ENCODE measurements around the gene MMAB.

Gene MMAB

GRCh38 chr12:109533487-109533740, 39.9 kb downstream of the MMAB start:
- Mint-ChIP-seq H3K9me3 (no peaks in the 10 kb centered on the region), H3K36me3 (peaks cover 51% of the 10 kb centered on the region), H3K27ac (no peak overlapping the region), H3K4me3 (no peak overlapping the region), H3K4me1 (no peaks in the 10 kb centered on the region), H3K27me3 (no peaks in the 10 kb centered on the region)
- ATAC-seq: no peak

DNA sequence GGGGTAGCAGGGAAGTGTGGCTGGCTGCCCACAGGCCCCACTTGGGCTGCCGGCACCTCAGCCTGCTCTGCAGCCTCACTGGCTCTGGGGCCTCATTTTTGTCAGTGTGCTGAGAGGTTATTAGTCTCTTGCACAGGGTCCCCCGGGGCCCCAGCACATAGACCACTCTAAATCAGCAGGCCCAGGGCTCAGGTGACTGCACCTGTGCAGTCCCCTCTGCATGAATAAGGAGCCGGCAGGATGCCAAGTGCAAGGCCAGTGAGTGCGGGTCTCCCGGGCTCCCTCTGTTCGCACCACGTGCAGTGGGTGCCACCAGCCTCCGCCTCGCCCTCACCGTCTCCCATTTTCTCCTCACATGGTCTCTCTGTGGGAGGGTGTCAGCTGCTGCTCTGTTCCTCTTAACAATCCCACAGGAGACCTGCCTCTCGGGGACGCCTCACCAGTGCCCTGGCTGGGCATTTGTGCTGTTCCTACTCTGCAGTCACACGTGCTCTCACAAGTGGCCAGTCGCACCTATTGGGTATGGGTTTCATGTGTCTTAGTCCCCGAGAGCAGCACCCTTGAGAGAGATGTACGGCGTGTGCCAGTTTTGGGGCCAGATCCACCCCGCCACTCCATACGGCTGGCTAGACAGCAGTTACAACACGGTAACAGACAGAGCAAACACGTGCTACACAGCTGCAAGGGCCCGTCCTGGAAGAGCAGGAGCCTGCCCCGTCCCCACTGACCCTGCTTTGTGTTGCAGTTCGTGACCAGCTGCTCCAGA, 40.4 kb downstream of the MMAB start:
- Mint-ChIP-seq H3K36me3 (peaks cover 52% of the 10 kb centered on the region), H3K27me3 (no peaks in the 10 kb centered on the region), H3K4me1 (no peaks in the 10 kb centered on the region), H3K9me3 (no peaks in the 10 kb centered on the region), H3K27ac (no peak overlapping the region), H3K4me3 (no peak overlapping the region)
- no peak for ATAC-seq

GRCh38 chr12:109531411-109531810, 41.9 kb downstream of the MMAB start:
- ATAC-seq: no peak
- Mint-ChIP-seq H3K9me3 (no peaks in the 10 kb centered on the region), H3K27me3 (no peaks in the 10 kb centered on the region), H3K4me3 (no peak overlapping the region), H3K36me3 (peaks cover 55% of the 10 kb centered on the region), H3K4me1 (no peaks in the 10 kb centered on the region), H3K27ac (no peak overlapping the region)

GRCh38 chr12:109529691-109530640, 43.3 kb downstream of the MMAB start:
- H3K4me3 Mint-ChIP-seq: no peak overlapping the region
- H3K9me3 Mint-ChIP-seq: no peaks in the 10 kb centered on the region
- H3K4me1 Mint-ChIP-seq: no peaks in the 10 kb centered on the region
- ATAC-seq: no peak
- no peak overlapping the region for H3K27ac Mint-ChIP-seq
- H3K27me3 Mint-ChIP-seq: no peaks in the 10 kb centered on the region
- H3K36me3 Mint-ChIP-seq: peaks cover 61% of the 10 kb centered on the region

DNA sequence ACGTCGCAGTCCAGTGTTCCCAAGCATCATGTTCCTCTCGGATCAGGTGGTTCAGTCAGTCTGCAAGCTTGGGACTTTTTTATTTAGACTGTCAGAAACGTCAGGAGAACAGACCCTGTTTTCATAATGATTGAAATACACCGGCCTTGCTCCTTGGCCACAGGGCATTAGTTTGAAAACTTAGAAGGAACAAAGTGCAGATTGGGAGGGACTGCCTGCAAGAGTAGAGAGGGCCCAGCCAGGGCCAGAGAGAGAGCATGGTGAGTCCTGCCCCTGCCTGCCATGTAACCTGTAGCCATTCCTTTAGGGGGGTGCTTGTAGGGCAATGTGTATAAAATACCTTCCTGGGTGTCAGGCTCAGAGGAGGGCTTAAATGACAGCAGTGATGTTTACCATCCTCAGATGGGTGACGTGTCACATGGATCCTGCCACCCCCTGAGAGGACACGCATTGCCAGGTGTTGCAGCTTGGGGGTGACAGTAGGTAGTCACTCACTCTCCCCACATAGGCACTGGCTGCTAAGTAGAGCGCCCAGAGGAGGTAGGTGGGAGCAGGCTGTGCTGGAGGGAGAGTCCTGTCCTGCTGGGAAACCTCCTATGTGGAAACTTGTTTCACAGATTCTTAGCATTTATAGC, 45.7 kb downstream of the MMAB start:
- no peak overlapping the region for H3K4me3 Mint-ChIP-seq
- H3K4me1 Mint-ChIP-seq: no peaks in the 10 kb centered on the region
- H3K9me3 Mint-ChIP-seq: no peaks in the 10 kb centered on the region
- H3K36me3 Mint-ChIP-seq: peaks cover 66% of the 10 kb centered on the region
- no peak overlapping the region for H3K27ac Mint-ChIP-seq
- ATAC-seq: no peak
- no peaks in the 10 kb centered on the region for H3K27me3 Mint-ChIP-seq

GRCh38 chr12:109525279-109525585, 48.1 kb downstream of the MMAB start:
- peaks cover 78% of the 10 kb centered on the region for H3K36me3 Mint-ChIP-seq

GRCh38 chr12:109524466-109525278, 48.6 kb downstream of the MMAB start:
- Mint-ChIP-seq H3K27ac (no peak overlapping the region), H3K9me3 (no peaks in the 10 kb centered on the region), H3K36me3 (peaks cover 78% of the 10 kb centered on the region), H3K27me3 (no peaks in the 10 kb centered on the region), H3K4me3 (no peak overlapping the region), H3K4me1 (no peaks in the 10 kb centered on the region)
- ATAC-seq: no peak

More at GRCh38 chr12:109525279-109525585, 48.1 kb downstream of the MMAB start:
- no peak for ATAC-seq
- Mint-ChIP-seq H3K27ac (no peak overlapping the region), H3K4me1 (no peaks in the 10 kb centered on the region), H3K4me3 (no peak overlapping the region), H3K27me3 (no peaks in the 10 kb centered on the region), H3K9me3 (no peaks in the 10 kb centered on the region)

- no peak overlapping the region for H3K27ac Mint-ChIP-seq
- no peak for ATAC-seq
- no peaks in the 10 kb centered on the region for H3K27me3 Mint-ChIP-seq
- no peaks in the 10 kb centered on the region for H3K9me3 Mint-ChIP-seq
- no peaks in the 10 kb centered on the region for H3K4me1 Mint-ChIP-seq
- H3K36me3 Mint-ChIP-seq: peaks cover 79% of the 10 kb centered on the region
- no peak overlapping the region for H3K4me3 Mint-ChIP-seq
These were observed 49.8 kb downstream of the MMAB start for GRCh38 chr12:109523504-109523903.

DNA sequence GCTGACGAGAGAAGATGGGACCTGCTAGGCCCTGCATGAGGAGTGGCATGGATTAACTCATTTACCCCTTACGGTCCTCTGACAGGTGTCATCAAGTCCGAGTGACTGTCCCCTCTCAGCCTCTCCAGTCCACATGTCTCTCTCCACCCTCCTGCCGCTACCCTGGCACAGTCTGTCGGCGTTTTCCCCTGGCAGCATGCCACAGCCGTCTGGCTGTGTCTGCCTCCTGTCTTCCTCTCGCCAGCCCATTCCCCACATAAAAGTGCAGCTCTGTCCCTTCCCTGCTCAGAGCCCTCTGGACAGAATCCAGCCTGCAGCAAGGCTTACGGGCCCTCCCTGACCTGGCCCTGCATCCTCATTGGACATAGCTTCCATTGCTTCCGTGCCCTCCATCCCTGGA, 50.2 kb downstream of the MMAB start:
- ATAC-seq: no peak

DNA sequence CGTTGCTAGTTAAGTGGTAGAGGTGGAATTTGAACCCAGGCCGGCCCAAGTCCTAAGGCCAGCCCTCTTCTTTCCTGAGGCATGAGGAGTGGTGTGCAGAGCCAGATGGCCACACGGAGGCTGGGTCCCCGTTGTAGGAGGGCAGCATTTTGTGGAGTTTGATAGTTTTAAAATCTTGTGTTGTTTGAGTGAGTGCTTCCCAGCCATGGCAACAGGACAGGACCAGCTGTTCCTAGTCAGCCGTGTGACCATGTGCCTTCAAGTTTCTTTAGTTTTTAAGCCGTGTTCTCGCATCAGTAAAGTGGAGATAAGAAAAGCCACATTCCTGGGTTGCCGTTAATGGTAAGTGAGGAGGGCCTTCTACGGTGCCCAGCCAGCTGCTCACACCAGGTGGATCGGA, 51.5 kb downstream of the MMAB start:
- no peak for ATAC-seq
- H3K36me3 Mint-ChIP-seq: peaks cover 84% of the 10 kb centered on the region

More for the DNA sequence above, 50.2 kb downstream of the MMAB start:
- no peak overlapping the region for H3K27ac Mint-ChIP-seq
- no peaks in the 10 kb centered on the region for H3K27me3 Mint-ChIP-seq
- no peak overlapping the region for H3K4me3 Mint-ChIP-seq
- no peaks in the 10 kb centered on the region for H3K9me3 Mint-ChIP-seq
- H3K36me3 Mint-ChIP-seq: peaks cover 81% of the 10 kb centered on the region
- H3K4me1 Mint-ChIP-seq: no peaks in the 10 kb centered on the region

DNA sequence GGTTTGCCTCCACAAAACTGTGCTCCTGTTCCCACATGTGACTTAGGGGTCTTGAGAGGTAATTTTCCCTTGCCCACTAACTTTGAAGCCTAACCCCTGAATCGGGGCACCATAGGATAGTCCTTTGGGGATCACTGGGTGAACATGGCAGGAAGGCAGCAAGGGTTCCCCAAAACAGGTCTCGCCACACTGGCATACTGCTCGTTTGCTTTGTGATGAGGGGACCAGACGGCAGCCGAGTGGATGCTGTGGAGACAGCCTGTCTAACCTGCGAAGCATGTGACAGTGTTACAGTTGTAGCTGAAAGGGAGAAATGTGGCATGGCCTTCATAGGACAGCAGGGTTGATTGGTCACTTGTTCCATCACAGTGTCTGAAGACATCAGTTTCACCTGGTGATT, 53.5 kb downstream of the MMAB start:
- Mint-ChIP-seq H3K27me3 (no peaks in the 10 kb centered on the region), H3K4me1 (no peaks in the 10 kb centered on the region), H3K4me3 (no peak overlapping the region), H3K9me3 (no peaks in the 10 kb centered on the region), H3K27ac (no peak overlapping the region), H3K36me3 (peaks cover 77% of the 10 kb centered on the region)
- no peak for ATAC-seq

More for the DNA sequence above, 51.5 kb downstream of the MMAB start:
- Mint-ChIP-seq H3K9me3 (no peaks in the 10 kb centered on the region), H3K4me1 (no peaks in the 10 kb centered on the region), H3K4me3 (no peak overlapping the region), H3K27ac (no peak overlapping the region), H3K27me3 (no peaks in the 10 kb centered on the region)

- H3K36me3 Mint-ChIP-seq: peaks cover 77% of the 10 kb centered on the region
- no peak overlapping the region for H3K27ac Mint-ChIP-seq
- H3K4me1 Mint-ChIP-seq: no peaks in the 10 kb centered on the region
- no peak overlapping the region for H3K4me3 Mint-ChIP-seq
- peak; percentile 56 for ATAC-seq
- no peaks in the 10 kb centered on the region for H3K9me3 Mint-ChIP-seq
- H3K27me3 Mint-ChIP-seq: no peaks in the 10 kb centered on the region
These were observed 54.3 kb downstream of the MMAB start for GRCh38 chr12:109518820-109519665.

DNA sequence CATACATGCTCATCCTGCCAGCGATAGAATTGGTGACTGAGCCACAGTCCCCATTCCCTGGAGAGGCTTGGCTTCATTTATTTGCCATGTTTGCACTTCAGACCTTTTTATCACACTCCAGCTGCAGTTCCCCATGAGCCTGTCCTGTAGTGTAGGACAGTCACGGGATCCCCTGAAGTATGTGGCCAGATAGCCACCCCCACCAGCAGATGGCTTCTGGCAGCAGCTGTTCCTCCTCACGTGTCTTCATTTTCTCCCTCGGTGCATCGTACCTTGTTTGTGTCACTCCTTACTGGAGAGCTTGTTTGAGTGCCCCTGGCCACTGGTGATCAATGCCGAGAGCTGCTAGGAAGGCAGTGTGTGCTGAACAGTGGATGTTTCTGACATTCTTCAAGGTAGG, 55.7 kb downstream of the MMAB start:
- no peak overlapping the region for H3K27ac Mint-ChIP-seq
- H3K4me3 Mint-ChIP-seq: no peak overlapping the region
- no peaks in the 10 kb centered on the region for H3K4me1 Mint-ChIP-seq
- no peaks in the 10 kb centered on the region for H3K27me3 Mint-ChIP-seq
- ATAC-seq: no peak
- peaks cover 77% of the 10 kb centered on the region for H3K36me3 Mint-ChIP-seq
- H3K9me3 Mint-ChIP-seq: no peaks in the 10 kb centered on the region

GRCh38 chr12:109513977-109514376, 59.3 kb downstream of the MMAB start:
- Mint-ChIP-seq H3K27ac (no peak overlapping the region), H3K4me1 (no peaks in the 10 kb centered on the region), H3K4me3 (no peak overlapping the region), H3K27me3 (no peaks in the 10 kb centered on the region), H3K36me3 (peaks cover 81% of the 10 kb centered on the region), H3K9me3 (no peaks in the 10 kb centered on the region)
- no peak for ATAC-seq

Data from stimulated activated memory B cell treated with anti-CD40 and anti-IgM and Interleukin-4, amounts not matched to agents 10 μg/mL and 1 μg/mL and 100 μg/mL, for 72 hours (primary cell).